ELF-1 (cell line): ENCODE measurements around the gene ABCC3.

Source experiments
- DNase-seq: peaks from one replicate; pipeline ENCODE4 v3.0.0-alpha.2; 2016; ENCODE audit warnings: low read depth, low spot score

The ABCC3 gene

GRCh38 chr17:50642071-50642721 is 7.5 kb downstream of the ABCC3 start:
- DNase-seq, result no peak

- DNase-seq, result no peak
Observed at GRCh38 chr17:50642722-50643656, 8.3 kb downstream of the ABCC3 start.

GRCh38 chr17:50645748-50646682 is 11.3 kb downstream of the ABCC3 start:
- DNase-seq, result no peak

- DNase-seq, result no peak
Observed at GRCh38 chr17:50647187-50647586, 12.5 kb downstream of the ABCC3 start.

- no peak for DNase-seq
Observed at GRCh38 chr17:50649042-50649908, 14.6 kb downstream of the ABCC3 start.

GRCh38 chr17:50651661-50652060 is 17.0 kb downstream of the ABCC3 start:
- no peak for DNase-seq

GRCh38 chr17:50653738-50654137 is 19.1 kb downstream of the ABCC3 start:
- DNase-seq, result no peak

- no peak for DNase-seq
Observed at GRCh38 chr17:50656509-50656908, 21.8 kb downstream of the ABCC3 start.

GRCh38 chr17:50657054-50657453 is 22.4 kb downstream of the ABCC3 start:
- DNase-seq, result no peak

- no peak for DNase-seq
Observed at GRCh38 chr17:50657627-50658026, 22.9 kb downstream of the ABCC3 start.

- no peak for DNase-seq
Observed at GRCh38 chr17:50658616-50659015, 23.9 kb downstream of the ABCC3 start.

GRCh38 chr17:50659179-50659578 is 24.5 kb downstream of the ABCC3 start:
- no peak for DNase-seq

GRCh38 chr17:50660042-50660886 is 25.6 kb downstream of the ABCC3 start:
- DNase-seq, result no peak

- DNase-seq, result no peak
Observed at GRCh38 chr17:50660887-50661345, 26.2 kb downstream of the ABCC3 start.

- DNase-seq, result no peak
Observed at GRCh38 chr17:50661348-50661747, 26.7 kb downstream of the ABCC3 start.

- peak; percentile 69 for DNase-seq
Observed at GRCh38 chr17:50661795-50662391, 27.2 kb downstream of the ABCC3 start.

- no peak for DNase-seq
Observed at GRCh38 chr17:50662632-50663225, 28.0 kb downstream of the ABCC3 start.

- no peak for DNase-seq
Observed at GRCh38 chr17:50663812-50664374, 29.2 kb downstream of the ABCC3 start.
